SIG-M5 treated with dmso at 0.1 percent for 504 hours (cell line): Measurements from ENCODE around the gene LLGL2.
"Not testable (repeated sequence)": the region's sequence is repeated elsewhere in the genome, so short reads cannot be mapped to it uniquely, and the experiment has no call there.

Source experiments
- DNase-seq: peaks from one replicate; lab custom pipeline; 2025; ENCODE audit not compliant: unreplicated experiment; lab: John Stamatoyannopoulos, UW

Gene LLGL2

DNA sequence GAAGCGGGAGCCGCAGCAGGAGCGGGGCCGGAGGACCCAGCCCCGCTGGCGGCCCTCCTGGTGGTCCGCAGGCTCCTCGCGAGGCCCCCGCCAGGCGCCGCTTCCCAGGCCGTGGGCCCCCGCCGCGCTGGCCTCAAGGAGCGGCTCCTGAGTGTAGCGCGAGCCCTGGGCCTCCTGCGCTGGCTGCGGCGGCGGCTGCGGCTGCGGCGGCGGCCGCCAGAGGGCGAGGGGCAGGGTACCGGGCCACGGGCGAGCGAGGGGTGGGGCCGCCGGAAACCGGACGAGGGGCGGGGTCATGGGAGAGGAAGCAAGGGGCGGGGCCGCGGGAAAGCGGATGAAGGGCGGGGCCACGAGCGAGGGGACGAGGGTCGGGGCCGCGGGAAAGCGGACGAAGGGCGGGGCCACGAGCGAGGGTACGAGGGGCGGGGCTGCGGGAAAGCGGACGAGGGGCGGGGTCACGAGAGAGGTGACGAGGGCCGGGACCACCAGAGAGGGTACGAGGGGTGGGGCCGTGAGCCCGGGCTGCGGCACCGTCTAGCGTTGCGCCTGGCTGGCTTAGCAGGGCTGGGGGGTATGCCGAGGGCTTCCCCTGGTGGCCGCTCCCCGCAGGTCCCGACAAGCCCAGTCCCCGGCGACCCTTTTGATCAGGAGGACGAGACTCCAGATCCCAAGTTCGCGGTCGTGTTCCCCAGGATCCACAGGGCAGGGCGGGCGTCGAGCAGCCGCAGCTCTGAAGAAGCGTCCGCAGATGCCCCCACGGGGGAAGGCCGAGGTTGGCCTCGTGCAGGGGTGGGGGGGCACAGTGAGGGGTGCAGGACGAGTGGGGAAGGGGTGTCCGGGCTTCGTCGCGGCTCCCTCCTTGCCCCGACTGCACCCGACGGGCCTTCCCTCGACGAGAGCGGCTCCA is 63.8 kb downstream of the LLGL2 start:
- peak; percentile 91 for DNase-seq

DNA sequence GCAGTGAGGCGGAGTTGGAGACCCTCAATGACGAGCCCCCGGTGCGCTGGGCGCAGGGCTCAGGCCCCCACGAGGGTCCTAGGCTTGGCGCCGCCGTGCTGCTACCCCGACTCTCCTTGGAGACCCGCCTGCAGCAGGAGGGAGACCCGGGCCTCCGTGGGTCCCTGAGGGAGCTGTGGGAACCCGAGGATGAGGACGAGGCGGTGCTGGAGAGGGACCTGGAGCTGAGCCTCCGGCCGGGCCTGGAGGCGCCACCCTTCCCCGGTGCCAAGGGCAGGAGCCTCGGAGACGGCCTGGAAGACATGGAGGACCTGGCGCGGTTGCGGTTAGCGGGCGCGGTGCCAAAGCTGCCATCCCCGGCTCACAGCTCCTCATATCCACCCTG is 64.4 kb downstream of the LLGL2 start:
- no peak for DNase-seq

DNA sequence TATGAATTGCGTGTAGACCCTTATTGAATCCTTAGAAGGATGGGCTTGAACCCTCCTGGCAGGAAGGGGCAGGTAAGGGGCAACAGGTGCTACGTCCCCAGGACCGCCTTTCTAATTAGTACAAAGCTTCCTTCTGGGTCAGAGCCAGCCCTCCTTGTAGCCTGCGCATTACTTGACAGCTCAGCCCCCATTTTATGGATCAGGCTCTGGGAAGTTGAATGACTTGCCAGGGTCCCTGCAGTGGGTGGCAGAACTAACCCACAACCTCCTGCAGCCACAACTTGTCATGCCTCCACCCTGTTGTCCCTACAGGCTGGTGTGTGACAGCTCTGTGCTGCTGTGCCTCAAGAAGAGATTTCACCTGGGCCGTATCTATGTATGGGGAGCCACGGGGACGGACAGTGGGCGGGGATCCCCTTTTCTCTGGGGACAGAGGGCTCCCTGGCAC is 64.8 kb downstream of the LLGL2 start:
- DNase-seq = no peak

DNA sequence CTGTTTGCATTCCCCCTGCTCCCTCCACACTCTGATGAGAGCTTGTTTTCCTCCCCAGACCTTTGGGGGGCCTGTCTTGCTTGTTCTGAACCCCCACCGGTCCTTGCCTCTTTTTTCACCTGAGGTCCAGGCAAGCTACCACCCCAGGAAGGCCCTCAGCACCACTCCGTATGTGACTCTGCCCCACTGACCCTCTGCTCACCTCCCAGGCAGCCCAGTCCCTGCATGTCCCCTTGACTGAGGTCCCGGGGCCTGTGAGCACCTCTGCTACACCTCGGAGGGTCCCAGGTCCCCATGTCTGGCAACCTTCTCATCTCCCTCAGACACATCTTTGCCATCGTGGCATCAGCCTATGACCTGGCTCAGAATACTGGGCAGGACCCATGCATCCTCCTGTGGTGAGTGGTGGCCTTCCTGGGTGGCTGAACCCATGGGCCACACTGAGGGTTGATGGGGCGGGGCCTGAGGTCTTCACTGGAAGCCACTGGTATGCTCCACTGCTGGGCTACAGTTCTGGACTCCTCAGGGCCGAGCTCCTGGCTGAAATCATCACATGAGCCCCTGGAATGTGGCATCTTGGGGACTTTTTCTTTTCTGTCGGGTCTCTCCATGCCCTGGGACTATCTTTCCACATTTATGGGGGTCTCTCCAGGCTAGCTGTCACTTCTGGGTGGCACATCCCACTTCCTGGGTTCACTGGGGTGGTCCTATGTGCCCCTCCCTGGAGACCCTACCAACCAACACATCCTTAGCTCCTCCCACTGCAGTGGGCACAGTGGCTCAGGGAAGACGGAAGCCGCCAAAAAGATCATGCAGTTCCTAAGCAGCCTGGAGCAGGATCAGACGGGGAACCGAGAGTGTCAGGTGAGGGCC is 65.6 kb downstream of the LLGL2 start:
- DNase-seq = no peak

DNA sequence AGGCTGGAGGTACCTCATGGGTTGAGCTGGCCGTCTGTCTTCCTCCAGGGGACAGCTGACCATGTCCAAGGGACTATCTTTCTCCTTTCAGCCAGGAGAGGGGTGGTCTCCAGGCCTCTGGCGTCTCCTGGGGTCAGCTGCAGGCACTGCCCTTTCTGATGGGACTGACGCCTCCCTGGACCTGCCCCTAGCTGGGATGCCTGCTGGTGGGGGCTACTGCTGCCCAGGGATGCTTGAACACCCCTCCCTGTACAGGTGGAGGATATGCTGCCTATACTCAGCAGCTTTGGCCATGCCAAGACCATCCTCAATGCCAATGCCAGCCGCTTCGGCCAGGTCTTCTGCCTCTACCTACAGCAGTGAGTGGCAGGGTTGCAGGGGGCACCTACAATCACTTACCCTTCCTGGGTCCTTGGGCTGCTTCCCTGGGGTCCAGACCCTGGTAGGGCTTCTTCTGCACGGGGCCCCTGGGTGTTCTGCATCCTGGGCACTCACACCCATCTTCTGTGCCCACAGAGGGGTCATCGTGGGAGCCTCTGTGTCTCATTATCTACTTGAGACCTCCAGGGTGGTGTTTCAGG is 66.3 kb downstream of the LLGL2 start:
- no peak for DNase-seq

DNA sequence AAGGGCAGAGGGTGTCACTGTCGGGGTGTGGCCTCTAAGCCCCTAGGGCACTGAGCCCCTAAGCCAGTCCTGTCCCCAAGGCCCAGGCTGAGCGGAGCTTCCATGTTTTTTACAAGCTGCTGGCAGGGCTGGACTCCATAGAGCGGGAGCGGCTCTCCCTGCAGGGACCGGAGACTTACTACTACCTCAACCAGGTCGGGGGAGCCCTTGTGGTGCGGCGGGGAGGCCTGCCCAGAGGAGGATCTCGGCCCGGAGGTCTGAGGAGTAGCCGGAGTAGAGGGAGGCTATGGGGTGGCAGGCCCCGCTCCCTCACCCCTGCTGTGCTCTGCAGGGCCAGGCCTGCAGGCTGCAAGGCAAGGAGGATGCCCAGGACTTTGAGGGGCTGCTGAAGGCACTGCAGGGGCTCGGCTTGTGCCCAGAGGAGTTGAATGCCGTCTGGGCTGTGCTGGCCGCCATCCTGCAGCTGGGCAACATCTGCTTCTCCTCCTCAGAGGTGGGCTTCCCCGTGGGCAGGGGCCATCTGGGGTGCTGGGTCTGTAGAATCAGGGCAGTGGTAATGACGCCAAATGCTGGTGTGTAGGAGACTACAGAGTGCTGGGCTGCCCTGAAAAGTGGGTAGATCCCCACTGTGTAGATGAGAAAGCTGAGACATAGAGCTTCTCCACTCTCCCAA is 67.0 kb downstream of the LLGL2 start:
- no peak for DNase-seq

DNA sequence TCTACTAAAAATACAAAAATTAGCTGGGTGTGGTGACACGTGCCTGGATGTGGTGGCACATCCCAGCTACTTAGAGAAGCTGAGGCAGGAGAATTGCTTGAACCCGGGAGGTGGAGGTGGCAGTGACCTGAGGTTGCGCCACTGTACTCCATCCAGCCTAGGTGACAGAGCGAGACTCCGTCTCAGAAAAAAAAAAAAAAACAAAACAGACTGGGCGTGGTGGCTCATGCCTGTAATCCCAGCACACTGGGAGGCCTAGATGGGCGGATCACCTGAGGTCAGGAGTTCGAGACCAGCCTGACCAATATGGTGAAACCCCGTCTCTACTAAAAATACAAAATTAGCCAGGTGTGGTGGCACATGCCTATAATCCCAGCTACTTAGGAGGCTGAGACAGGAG is 67.9 kb downstream of the LLGL2 start:
- DNase-seq = not testable (repeated sequence)

DNA sequence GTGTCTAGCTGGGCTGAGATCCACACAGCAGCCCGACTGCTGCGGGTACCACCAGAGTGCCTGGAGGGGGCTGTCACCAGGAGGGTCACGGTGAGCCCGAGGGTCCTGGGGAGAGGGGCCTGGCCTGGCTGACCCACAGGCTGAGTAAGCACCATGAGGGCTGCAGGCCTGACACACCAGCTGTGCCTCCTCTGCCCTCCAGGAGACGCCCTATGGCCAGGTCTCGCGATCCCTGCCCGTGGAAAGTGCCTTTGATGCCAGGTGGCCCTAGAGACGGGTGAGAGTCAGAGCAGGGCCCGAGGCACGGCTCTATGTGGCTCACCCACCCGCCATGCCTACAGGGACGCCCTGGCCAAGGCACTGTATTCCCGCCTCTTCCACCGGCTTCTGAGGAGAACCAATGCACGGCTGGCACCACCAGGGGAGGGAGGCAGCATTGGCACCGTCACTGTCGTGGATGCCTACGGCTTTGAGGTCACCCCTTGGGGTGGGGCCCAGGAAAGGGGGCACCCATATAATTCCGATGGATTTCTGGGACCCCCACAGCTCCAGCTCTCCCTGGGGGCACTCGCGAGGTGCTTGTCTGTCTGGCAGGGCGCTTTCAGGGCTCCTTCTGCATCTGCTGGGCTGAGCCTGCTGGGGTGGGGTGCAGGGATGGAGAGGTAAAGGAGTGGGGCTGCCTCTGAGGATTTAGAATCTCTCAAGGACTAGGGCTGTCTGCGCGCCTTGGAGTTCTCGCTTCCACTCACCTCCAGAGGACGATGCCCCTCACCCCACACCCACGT is 69.2 kb downstream of the LLGL2 start:
- no peak for DNase-seq

DNA sequence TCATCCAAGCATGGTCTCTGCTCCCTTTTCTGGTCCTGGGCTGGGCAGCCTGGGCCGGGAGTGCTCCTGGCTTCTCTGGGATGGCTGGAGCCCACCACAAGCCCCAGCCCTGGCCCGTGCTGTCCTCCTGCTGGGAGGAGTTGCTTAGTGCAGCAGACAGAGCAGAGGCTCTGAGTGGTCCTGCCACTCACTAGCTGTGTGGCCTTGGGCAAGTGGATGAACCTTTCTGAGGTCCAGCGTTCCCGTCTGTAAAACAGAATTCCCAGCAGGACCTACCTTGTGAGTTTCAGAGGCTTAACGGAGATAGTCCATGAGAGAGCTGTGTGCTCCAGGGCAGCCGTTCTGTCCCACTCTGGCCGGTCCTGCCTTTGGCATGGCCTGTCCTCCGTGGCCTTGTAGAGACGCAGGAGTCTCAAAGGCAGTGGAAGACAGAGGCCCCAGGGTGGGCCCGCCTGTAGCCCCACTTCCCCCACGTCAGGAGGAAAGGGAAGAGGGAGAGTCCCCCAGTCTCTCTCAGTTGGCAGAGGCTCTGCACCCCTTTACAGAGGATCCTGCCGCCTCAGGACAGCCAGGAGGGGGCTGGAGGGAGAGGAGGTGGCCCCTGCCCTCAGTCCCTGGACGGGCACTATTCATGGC is 69.9 kb downstream of the LLGL2 start:
- no peak for DNase-seq

DNA sequence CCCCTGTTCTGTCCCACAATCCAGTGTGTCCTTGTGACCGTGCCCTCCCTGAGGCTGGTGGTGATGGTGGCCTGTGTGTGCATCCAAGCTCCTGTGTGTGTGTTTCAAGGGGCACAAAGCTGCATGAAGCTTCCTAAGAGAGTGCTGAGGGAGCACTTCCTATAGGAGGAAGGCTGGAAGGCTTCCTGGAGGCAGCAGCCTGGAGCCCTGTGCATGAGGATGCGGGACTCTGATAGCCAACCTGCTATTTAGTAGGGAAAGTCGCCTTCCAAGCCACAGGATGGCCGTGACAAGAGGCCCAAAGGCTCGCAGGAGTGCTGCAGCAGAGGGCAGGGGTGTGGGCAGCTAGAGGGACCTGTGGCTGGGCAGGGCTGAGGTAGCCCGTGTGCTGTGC is 70.4 kb downstream of the LLGL2 start:
- no peak for DNase-seq

DNA sequence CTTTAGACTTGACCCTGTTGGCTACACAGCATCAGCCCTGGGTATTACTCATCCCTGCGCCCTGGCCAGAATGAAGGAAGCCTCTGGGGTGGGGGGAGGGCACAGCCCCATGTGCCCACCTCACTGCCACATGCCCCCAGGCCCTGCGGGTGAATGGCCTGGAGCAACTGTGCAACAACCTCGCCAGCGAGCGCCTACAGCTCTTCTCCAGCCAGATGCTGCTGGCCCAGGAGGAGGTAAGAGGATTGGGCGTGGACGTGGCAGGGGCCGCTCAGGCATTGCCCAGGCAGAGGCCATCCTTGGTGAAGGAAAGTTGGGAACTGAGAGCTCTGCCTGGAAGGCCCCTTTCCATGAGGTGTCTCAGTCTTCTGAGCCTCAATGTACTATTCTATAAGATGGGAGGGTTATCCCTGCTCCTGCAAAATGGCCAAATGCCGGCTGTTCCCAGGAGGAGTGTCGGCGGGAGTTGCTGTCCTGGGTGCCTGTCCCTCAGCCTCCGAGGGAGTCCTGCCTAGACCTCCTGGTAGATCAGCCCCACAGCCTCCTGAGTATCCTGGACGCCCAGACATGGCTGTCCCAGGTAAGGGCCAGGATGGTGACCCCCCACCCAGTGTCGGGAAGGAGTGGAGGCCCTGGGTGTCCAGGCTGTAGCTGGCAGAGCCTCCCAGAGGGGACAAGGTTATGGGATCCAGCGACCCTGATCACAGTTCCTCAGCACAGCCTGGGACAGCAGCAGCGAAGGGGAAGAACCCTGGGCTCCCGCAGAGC is 71.0 kb downstream of the LLGL2 start:
- no peak for DNase-seq

DNA sequence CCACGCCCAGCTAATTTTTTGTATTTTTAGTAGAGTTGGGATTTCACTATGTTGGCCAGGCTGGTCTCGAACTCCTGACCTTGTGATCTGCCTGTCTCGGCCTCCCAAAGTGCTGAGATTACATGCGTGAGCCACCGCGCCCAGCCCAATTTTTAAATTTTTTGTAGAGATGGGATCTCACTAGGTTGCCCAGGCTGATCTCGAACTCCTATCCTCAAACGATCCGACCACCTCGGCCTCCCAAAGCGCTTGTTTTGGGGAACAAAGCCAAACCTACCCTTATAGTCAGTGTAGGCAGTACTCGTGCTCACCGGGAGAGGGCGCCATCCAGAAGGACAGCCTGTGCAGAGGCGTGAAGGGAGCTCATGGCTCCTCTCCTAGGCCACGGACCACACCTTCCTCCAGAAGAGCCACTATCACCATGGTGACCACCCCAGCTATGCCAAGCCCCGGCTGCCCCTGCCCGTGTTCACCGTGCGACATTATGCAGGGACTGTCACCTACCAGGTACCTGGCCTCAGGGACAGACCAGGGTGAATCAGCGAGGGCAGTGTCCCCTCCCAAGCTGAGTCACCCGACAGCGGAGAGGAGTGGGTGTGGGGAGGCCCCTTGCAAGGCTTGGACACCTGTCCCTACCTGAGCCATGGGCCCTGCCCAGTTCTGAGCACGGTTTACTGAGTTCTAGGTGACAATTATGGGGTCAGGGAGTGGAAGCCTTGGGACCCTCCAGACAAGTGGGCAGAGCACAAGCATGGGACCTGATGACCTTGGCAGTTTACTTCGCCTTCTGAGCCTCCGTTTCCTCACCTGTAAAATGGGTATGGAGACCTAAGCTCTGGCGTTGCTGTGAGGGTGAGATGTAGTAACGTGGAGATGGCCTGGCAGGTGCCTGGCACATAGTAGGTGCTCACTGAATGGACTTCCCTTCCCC is 75.8 kb downstream of the LLGL2 start:
- peak; percentile 70 for DNase-seq

DNA sequence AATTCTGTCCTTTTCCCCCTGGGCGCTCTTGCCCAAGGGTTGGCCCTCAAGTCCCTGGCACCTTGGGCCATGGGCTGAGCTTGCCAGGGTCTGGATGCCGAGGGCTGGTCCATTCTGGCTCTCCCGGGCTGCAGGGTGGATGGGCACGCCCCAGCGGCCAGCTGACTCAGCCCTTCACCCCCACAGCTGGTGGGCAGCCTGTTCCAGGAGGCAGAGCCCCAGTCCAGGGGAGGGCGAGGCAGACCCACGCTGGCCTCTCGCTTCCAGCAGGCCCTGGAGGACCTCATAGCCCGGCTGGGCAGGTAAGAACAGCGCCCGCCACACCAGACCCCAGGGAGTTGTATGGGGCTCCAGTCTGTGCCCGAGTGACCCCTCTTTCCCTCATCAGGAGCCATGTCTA is 77.1 kb downstream of the LLGL2 start:
- no peak for DNase-seq

DNA sequence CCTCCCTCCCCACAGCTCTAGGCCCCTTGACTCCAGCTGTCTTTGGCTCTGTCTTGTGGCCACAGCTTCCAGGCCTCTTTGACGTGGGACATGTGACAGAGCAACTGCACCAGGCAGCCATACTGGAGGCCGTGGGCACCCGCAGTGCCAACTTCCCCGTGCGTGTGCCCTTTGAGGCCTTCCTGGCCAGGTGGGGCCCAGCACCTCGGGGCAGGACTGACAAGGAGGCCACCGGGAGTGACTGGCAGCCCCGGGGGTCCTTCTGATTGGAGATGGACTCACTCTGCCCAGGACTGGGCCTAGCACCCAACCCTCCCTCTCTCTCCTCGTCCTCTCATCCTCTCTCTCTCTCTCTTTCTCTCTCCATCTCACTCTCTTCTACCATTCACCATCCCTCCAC is 77.6 kb downstream of the LLGL2 start:
- DNase-seq = no peak

DNA sequence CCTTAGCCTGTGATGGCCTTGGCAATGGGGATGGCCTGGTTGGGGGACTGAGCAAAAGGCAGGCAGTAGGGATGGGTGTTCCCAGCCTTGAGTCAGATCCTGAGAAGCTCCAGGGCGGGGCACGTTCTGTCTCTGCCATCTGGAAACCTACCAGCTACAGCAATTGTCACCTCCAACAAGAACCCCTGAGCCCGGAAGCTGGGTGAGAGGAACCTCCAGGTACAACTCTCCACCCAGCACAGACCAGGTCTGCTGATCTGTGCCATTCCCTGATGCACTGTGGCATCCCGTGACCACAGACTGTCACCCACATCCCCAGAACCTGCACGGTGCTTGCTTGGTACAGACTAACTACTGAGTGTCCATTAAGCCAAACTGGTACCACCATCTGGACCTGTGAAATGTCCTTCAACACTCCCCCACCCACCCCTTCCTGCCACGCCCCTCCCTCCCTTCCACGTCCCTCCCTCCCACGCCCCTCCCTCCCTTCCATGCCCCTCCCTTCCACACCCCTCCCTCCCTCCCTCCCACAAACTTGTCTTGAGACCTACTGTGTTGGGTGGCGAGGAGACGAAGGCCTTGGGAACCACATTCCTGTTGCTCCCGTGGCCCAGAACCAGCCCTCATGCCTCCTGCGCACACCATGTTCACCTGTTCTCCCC is 78.7 kb downstream of the LLGL2 start:
- DNase-seq = no peak

DNA sequence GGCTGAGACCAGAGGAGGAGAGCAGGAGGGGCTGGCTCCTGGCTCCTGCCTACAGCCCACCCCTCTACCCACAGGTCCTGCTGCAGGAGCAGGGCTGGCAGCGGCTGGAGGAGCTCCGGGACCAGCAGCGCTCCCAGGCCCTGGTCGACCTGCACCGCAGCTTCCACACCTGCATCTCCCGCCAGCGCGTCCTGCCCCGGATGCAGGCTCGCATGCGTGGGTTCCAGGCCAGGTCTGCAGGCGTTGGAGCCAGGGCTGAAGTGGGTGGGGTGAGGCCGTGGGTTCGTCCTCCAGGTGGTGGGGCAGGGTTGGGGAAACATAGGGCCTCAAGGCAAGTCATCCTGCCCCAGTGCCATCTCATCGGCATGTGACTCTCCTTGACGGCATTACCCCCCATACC is 80.3 kb downstream of the LLGL2 start:
- no peak for DNase-seq

DNA sequence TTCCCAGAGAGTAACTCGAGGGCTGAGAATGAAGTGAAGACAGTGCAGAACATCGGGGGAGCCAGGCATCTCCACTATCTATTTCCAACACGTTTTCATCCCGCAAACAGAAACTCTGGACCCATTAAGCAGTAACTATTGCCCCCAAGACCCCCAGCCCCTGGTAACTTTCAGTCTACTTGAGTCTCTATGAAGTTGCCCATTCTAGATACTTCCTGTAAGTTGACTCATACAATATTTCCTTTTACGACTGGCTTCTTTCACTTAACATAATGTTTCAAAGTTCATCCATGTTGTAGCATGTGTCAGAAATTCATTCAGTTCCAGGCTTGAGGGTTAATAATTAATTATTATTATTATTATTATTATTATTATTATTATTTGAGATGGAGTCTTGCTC is 81.6 kb downstream of the LLGL2 start:
- no peak for DNase-seq
